HepG2 (cell line): ENCODE results near the gene STK17A. TPM values are rescaled to one million over a fixed set of nuclear protein-coding genes. Genes with fewer than 3 reads are reported as not detected.

ENCODE experiments used
- HCFC1 ChIP-seq: fragments of 150-350 bp; IDR thresholded peaks from 2 replicates; pipeline ENCODE4 v1.6.1; 2014; ENCODE audit warnings: low read depth, low read length
- RBFOX2 ChIP-seq: fragments of 200-400 bp; formaldehyde crosslinking; IDR thresholded peaks from 2 replicates; pipeline ENCODE4 v1.6.1; 2017; ENCODE audit warnings: low read depth, mild to moderate bottlenecking, low read length
- SPEN ChIP-seq: sonication (generic); formaldehyde crosslinking; IDR thresholded peaks from 2 replicates; pipeline ENCODE4 v1.5.1; 2020; ENCODE audit warnings: low read depth, mild to moderate bottlenecking, missing genetic modification reagents
- TOPORS ChIP-seq: sonication (generic); formaldehyde crosslinking; IDR thresholded peaks from 2 replicates; pipeline ENCODE4 v1.8.0; 2023; ENCODE audit warnings: mild to moderate bottlenecking, missing genetic modification reagents
- ZBTB10 ChIP-seq: sonication (generic); formaldehyde crosslinking; IDR thresholded peaks from 2 replicates; pipeline ENCODE4 v1.4.0; 2020; ENCODE audit warnings: missing genetic modification reagents, borderline replicate concordance
- ZBTB33 ChIP-seq: sonication (generic); formaldehyde crosslinking; IDR thresholded peaks from 2 replicates; pipeline ENCODE4 v1.4.0; 2020; ENCODE audit warnings: missing genetic modification reagents
- ZC3H13 ChIP-seq: sonication (generic); formaldehyde crosslinking; IDR thresholded peaks from 2 replicates; pipeline ENCODE4 v1.8.1; 2023; ENCODE audit warnings: mild to moderate bottlenecking, missing genetic modification reagents, moderate library complexity
- ZGPAT ChIP-seq: IDR thresholded peaks from 2 replicates; pipeline ENCODE4 v1.6.1; 2016; ENCODE audit warnings: mild to moderate bottlenecking
- ZNF574 ChIP-seq: sonication (generic); formaldehyde crosslinking; IDR thresholded peaks from 2 replicates; pipeline ENCODE4 v1.4.0; 2020; ENCODE audit warnings: missing genetic modification reagents
- ZNF619 ChIP-seq: sonication (generic); formaldehyde crosslinking; IDR thresholded peaks from 2 replicates; pipeline ENCODE4 v1.4.0; 2020; ENCODE audit warnings: mild to moderate bottlenecking, missing genetic modification reagents
- ZNF687 ChIP-seq: sonication (generic); formaldehyde crosslinking; IDR thresholded peaks from 2 replicates; pipeline ENCODE4 v1.5.1; 2020; ENCODE audit warnings: mild to moderate bottlenecking, missing genetic modification reagents, moderate library complexity
- ZNF768 ChIP-seq: sonication (generic); formaldehyde crosslinking; IDR thresholded peaks from 2 replicates; pipeline ENCODE4 v1.4.0; 2020; ENCODE audit warnings: missing genetic modification reagents
- ZSCAN9 ChIP-seq: IDR thresholded peaks from 2 replicates; pipeline ENCODE4 v1.6.1; 2016; ENCODE audit warnings: borderline replicate concordance
- polyA plus RNA-seq, 8 experiments: library from polyadenylated mRNA; depleted of rRNA in 3 of 8; stranded (reverse) in 7 of 8; unstranded in 1 of 8; fragments of >200 nt; fragmentation: Illumina TruSeq in 4 of 8; extraction: Trizol in 4 of 8; gene quantifications; 2 replicates each; pipeline versions ENCODE4 v1.2.1 to v1.2.3, GENCODE V29; 2011 to 2016; ENCODE audit warnings: low read depth in 4 of 8, missing spikeins in 1 of 8, mixed read lengths in 1 of 8; ENCODE audit not compliant: insufficient read depth in 1 of 8
- total RNA-seq, 5 experiments: library from RNA; depleted of rRNA; stranded (reverse); fragments of >200 nt; fragmentation: Illumina TruSeq; extraction: Trizol; gene quantifications; 2 replicates each; pipeline ENCODE4 v1.2.3, GENCODE V29; 2016; ENCODE audit warnings: low read depth in 1 of 5

STK17A gene
- total and polyA plus RNA-seq, 2 of the 13 experiments (the other 11 are each of a cell fraction or from before 2014, with no cell fraction given) = 18.6 to 24.3 TPM

GRCh38 chr7:43582503-43583423 lies at the start of gene STK17A (continued):
- 0 out of 2 replicates have a peak, but pooled peaks have one; percentile 46 for TF ChIP-seq TOPORS
- TF ChIP-seq RBFOX2 = peak; percentile 86
- 0 out of 2 replicates have a peak, but pooled peaks have one; percentile 78 for TF ChIP-seq ZNF619 (CRISPR knock-in tag)
- peak; percentile 16; the same call in 1 of the 2 replicates for TF ChIP-seq HCFC1
- peak; percentile 78 for TF ChIP-seq ZBTB33 (CRISPR knock-in tag)
- 0 out of 2 replicates have a peak, but pooled peaks have one; percentile 13 for TF ChIP-seq ZBTB10 (CRISPR knock-in tag)
- TF ChIP-seq ZC3H13 (CRISPR knock-in tag) = no peak
- TF ChIP-seq ZGPAT = peak; percentile 54; the same call in 1 of the 2 replicates
- peak; percentile 48; the same call in 1 of the 2 replicates for TF ChIP-seq ZNF768 (CRISPR knock-in tag)
- peak; percentile 46; the same call in 1 of the 2 replicates for TF ChIP-seq ZSCAN9 (CRISPR knock-in tag)
- peak; percentile 81 for TF ChIP-seq ZNF574 (CRISPR knock-in tag)
- peak; percentile 60; the same call in 1 of the 2 replicates for TF ChIP-seq SPEN (CRISPR knock-in tag)
- TF ChIP-seq ZNF687 (CRISPR knock-in tag) = peak; percentile 68
